GM21576 (cell line): ENCODE measurements around the gene USP10.
A peak's percentile ranks its signal among the peaks of the same experiment; 100 is the strongest.

Experiments used
- ATAC-seq: cut with Tn5 transposase; IDR thresholded peaks from one replicate; pipeline ENCODE4 v1.9.1; 2021; ENCODE audit warnings: mild to moderate bottlenecking, moderate library complexity; ENCODE audit not compliant: unreplicated experiment

Gene USP10

GRCh38 chr16:84699712-84700445 is at the start of gene USP10:
Gene USP10 (plus strand): TSS chr16:84700000. CDS start chr16:84700091, 91 bp downstream.
- ATAC-seq, result peak; percentile 69

- no peak for ATAC-seq
These were observed 49.5 kb upstream of the USP10 start for GRCh38 chr16:84650062-84650991.

- no peak for ATAC-seq
These were observed 47.2 kb upstream of the USP10 start for GRCh38 chr16:84652566-84652965.

- no peak for ATAC-seq
These were observed 45.6 kb upstream of the USP10 start for GRCh38 chr16:84654238-84654637.

GRCh38 chr16:84654998-84655397 is 44.8 kb upstream of the USP10 start:
- ATAC-seq, result no peak

- ATAC-seq, result no peak
These were observed 43.2 kb upstream of the USP10 start for GRCh38 chr16:84656649-84657048.

GRCh38 chr16:84657229-84657837 is 42.5 kb upstream of the USP10 start:
- ATAC-seq, result no peak

GRCh38 chr16:84658690-84659089 is 41.1 kb upstream of the USP10 start:
- ATAC-seq, result no peak

- no peak for ATAC-seq
These were observed 40.0 kb upstream of the USP10 start for GRCh38 chr16:84659656-84660300.

- no peak for ATAC-seq
These were observed 38.8 kb upstream of the USP10 start for GRCh38 chr16:84660973-84661372.

- ATAC-seq, result no peak
These were observed 38.3 kb upstream of the USP10 start for GRCh38 chr16:84661418-84662060.

- ATAC-seq, result no peak
These were observed 37.3 kb upstream of the USP10 start for GRCh38 chr16:84662471-84662870.

GRCh38 chr16:84663433-84664101 is 36.2 kb upstream of the USP10 start:
- ATAC-seq, result peak; percentile 72

- no peak for ATAC-seq
These were observed 34.4 kb upstream of the USP10 start for GRCh38 chr16:84665359-84665758.

GRCh38 chr16:84665843-84666242 is 34.0 kb upstream of the USP10 start:
- ATAC-seq, result no peak

- no peak for ATAC-seq
These were observed 32.0 kb upstream of the USP10 start for GRCh38 chr16:84667600-84668309.

GRCh38 chr16:84670063-84670462 is 29.7 kb upstream of the USP10 start:
- no peak for ATAC-seq

- no peak for ATAC-seq
These were observed 27.3 kb upstream of the USP10 start for GRCh38 chr16:84672276-84673202.
